Thyroid gland (tissue), 4 donors: ENCODE data around the gene ARF5.

Experiments
- POLR2A ChIP-seq, 2 donors: fragments of 450-650 bp; IDR thresholded peaks; one replicate each; pipeline ENCODE4 v1.6.1; 2017; ENCODE audit warnings: antibody characterized with exemption in 2 of 2, mild to moderate bottlenecking in 2 of 2, moderate library complexity in 1 of 2
- TF ChIP-seq, protein P1 (sequence below), 6 experiments: fragments of 200-600 bp in 3 of 6; fragments of 450-650 bp in 3 of 6; sonication (generic) in 3 of 6; IDR thresholded peaks; one replicate each; pipeline ENCODE4 v1.5.1; 2016 to 2019; ENCODE audit warnings: antibody characterized with exemption in 6 of 6, mild to moderate bottlenecking in 2 of 6, inconsistent platforms in 1 of 6, moderate library complexity in 1 of 6

GRCh38 chr7:127619681-127620405 is 31.6 kb downstream of the ARF5 start:
- TF ChIP-seq, protein P1, sequence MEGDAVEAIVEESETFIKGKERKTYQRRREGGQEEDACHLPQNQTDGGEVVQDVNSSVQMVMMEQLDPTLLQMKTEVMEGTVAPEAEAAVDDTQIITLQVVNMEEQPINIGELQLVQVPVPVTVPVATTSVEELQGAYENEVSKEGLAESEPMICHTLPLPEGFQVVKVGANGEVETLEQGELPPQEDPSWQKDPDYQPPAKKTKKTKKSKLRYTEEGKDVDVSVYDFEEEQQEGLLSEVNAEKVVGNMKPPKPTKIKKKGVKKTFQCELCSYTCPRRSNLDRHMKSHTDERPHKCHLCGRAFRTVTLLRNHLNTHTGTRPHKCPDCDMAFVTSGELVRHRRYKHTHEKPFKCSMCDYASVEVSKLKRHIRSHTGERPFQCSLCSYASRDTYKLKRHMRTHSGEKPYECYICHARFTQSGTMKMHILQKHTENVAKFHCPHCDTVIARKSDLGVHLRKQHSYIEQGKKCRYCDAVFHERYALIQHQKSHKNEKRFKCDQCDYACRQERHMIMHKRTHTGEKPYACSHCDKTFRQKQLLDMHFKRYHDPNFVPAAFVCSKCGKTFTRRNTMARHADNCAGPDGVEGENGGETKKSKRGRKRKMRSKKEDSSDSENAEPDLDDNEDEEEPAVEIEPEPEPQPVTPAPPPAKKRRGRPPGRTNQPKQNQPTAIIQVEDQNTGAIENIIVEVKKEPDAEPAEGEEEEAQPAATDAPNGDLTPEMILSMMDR (IDR thresholded peaks at IDR 0.05): no peak
- no peak for TF ChIP-seq POLR2A (IDR thresholded peaks at IDR 0.05)
